ENCODE measurements around the gene AGPAT2. TPM values are rescaled to one million over a fixed set of nuclear protein-coding genes. Genes with fewer than 3 reads are reported as not detected.

The AGPAT2 gene
- total and polyA plus RNA-seq, 2 of the 4 experiments (the other 2 are of a cell fraction) = 16.1 to 39.5 TPM

GRCh38 chr9:136664000-136664915 is 23.0 kb downstream of the AGPAT2 start:
- no peak for DNase-seq
- WGBS, 2 experiments (ENCODE audit: extremely low coverage in 2 of 2, insufficient read length in 1 of 2) = 88% methylated on average over 17 of the region's 27 CpGs; no CpG with 5 or more reads in 1 of the 2 experiments
- ChIA-PET POLR2A (ENCODE audit: unreplicated experiment) (no interaction called here), CTCF (no interaction called here)
- H3K9me3 ChIP-seq (ENCODE audit: control insufficient read depth, insufficient read depth, low read length) = no peaks in the 10 kb centered on the region
- H3K18ac ChIP-seq (ENCODE audit: low read depth, low read length) = no peak overlapping the region
- ATAC-seq (ENCODE audit: low read depth) = no peak
- intact Hi-C loops (cut with micrococcal nuclease) = no loop called here
- H2BK5ac ChIP-seq (ENCODE audit: low read depth, low read length, poor library complexity, severe bottlenecking) = no peak overlapping the region
- BruUV-seq (replicated peaks) = no TSS peak
- TF ChIP-seq POLR2A (IDR thresholded peaks at IDR 0.05; ENCODE audit: low read depth, low read length) (no peak), BHLHE40 (IDR thresholded peaks at IDR 0.05; ENCODE audit: low read depth, low read length) (no peak), CEBPB (IDR thresholded peaks at IDR 0.05; ENCODE audit: low read depth, low read length) (no peak), RAD21 (IDR thresholded peaks at IDR 0.05; ENCODE audit: low read length) (no peak), ELK1 (IDR thresholded peaks at IDR 0.05; ENCODE audit: borderline replicate concordance, low read depth, low read length) (no peak)
- no peak overlapping the region for H2AK5ac ChIP-seq (ENCODE audit: low read depth, low read length)
- no peak overlapping the region for H2BK120ac ChIP-seq (ENCODE audit: low read depth, low read length)
- H2AFZ ChIP-seq (replicated peaks; ENCODE audit: low read length, poor library complexity) = peak overlapping the region; percentile 51
- H4K20me1 ChIP-seq (ENCODE audit: insufficient read depth, low read length) = no peaks in the 10 kb centered on the region; the same call in 1 of the 2 replicates
- no peak overlapping the region for H3K9ac ChIP-seq (ENCODE audit: low read depth, low read length)
- no peaks in the 10 kb centered on the region for H3K9me1 ChIP-seq (ENCODE audit: insufficient read depth, low read length)
- dilution Hi-C loops (cut with HindIII; ENCODE audit: low sequenced_read_pairs, unreplicated experiment) = no loop called here
- no peaks in the 10 kb centered on the region for H3K36me3 ChIP-seq (ENCODE audit: control insufficient read depth, insufficient read depth, low read length)
- no peak overlapping the region for H4K8ac ChIP-seq (ENCODE audit: low read depth in 2 of 2, low read length in 2 of 2)
- no peak overlapping the region for H2BK20ac ChIP-seq (ENCODE audit: low read depth, low read length)
- H3K4me2 ChIP-seq (ENCODE audit: low read depth, low read length) = no peak overlapping the region
- peak overlapping the region; percentile 16 for H2AK9ac ChIP-seq (replicated peaks; ENCODE audit: low read depth, low read length, poor library complexity)
- peaks cover 42% of the 10 kb centered on the region; the same call in 1 of the 2 replicates for H3K27me3 ChIP-seq (ENCODE audit: control insufficient read depth, insufficient read depth, low read length)
- H4K91ac ChIP-seq (ENCODE audit: insufficient read depth, low read depth, low read length) = no peak overlapping the region
- H3K4ac ChIP-seq (ENCODE audit: low read depth, low read length) = no peak overlapping the region
- no peaks in the 10 kb centered on the region for H3K79me1 ChIP-seq (ENCODE audit: low read depth in 1 of 2, low read length in 2 of 2)
- no peak overlapping the region for H4K5ac ChIP-seq (ENCODE audit: low read depth, low read length)
- H3K4me1 ChIP-seq (ENCODE audit: control insufficient read depth, insufficient read depth, low read length) = peaks cover 4% of the 10 kb centered on the region; the same call in 1 of the 2 replicates
- in situ Hi-C loops (cut with MboI; ENCODE audit: low sequenced_read_pairs) = no loop called here
- no peak overlapping the region; the same call in 1 of the 2 replicates for H3K23ac ChIP-seq (ENCODE audit: low read depth, low read length)
- H3K56ac ChIP-seq (ENCODE audit: extremely low read depth, insufficient read depth, low read length) = no peak overlapping the region
- H2BK15ac ChIP-seq (ENCODE audit: low read depth, low read length) = no peak overlapping the region
- H3K27ac ChIP-seq (ENCODE audit: insufficient read depth, low read length) = no peak overlapping the region
- no peak overlapping the region for H3K14ac ChIP-seq (replicated peaks; ENCODE audit: low read depth, low read length)
- no peak overlapping the region for H3K4me3 ChIP-seq (ENCODE audit: insufficient read depth, low read depth, low read length)

Measured in IMR-90 (cell line).